Lung (tissue), 16 donors: ENCODE measurements around the gene UBE3A. TPM values are rescaled to one million over a fixed set of nuclear protein-coding genes. Genes with fewer than 3 reads are reported as not detected.

ENCODE experiments used
- ATAC-seq: fragments of 200-7000 bp; cut with Tn5 transposase; one replicate; pipeline ENCODE4 v1.9.1; 2020; ENCODE audit warnings: moderate number of reproducible peaks; ENCODE audit not compliant: insufficient read depth, low FRiP score
- DNase-seq, 3 donors: peaks; one replicate each; pipeline ENCODE4 v3.0.0-alpha.2; 2013 to 2017
- H3K27ac ChIP-seq, 2 donors: one replicate each; pipeline ENCODE4 v1.5.1; 2013; ENCODE audit warnings: mild to moderate bottlenecking in 2 of 2, moderate library complexity in 2 of 2, control low read depth in 1 of 2, inconsistent platforms in 1 of 2, low read depth in 1 of 2, low read length in 1 of 2
- H3K27me3 ChIP-seq, 3 donors: one replicate each; pipeline ENCODE4 v1.5.1; 2013; ENCODE audit warnings: low read length in 2 of 3; ENCODE audit not compliant: control insufficient read depth in 3 of 3, insufficient read depth in 3 of 3
- H3K36me3 ChIP-seq, 4 donors: one replicate each; pipeline ENCODE4 v1.5.1; 2013; ENCODE audit warnings: low read length in 4 of 4, mild to moderate bottlenecking in 1 of 4, moderate library complexity in 1 of 4; ENCODE audit not compliant: control insufficient read depth in 4 of 4, insufficient read depth in 4 of 4
- H3K4me1 ChIP-seq, 5 donors: one replicate each; pipeline ENCODE4 v1.5.1; 2013; ENCODE audit warnings: low read length in 5 of 5, mild to moderate bottlenecking in 2 of 5, moderate library complexity in 1 of 5; ENCODE audit not compliant: control insufficient read depth in 5 of 5, insufficient read depth in 5 of 5
- H3K4me3 ChIP-seq: one replicate; pipeline ENCODE4 v1.5.1; 2013; ENCODE audit warnings: mild to moderate bottlenecking, control low read depth, moderate library complexity
- H3K9ac ChIP-seq, 2 donors: one replicate each; pipeline ENCODE4 v1.5.1; 2013; ENCODE audit warnings: low read length in 2 of 2, control low read depth in 1 of 2; ENCODE audit not compliant: insufficient read depth in 1 of 2
- H3K9me3 ChIP-seq, 4 donors: one replicate each; pipeline ENCODE4 v1.5.1; 2013; ENCODE audit warnings: low read length in 3 of 4, mild to moderate bottlenecking in 1 of 4, moderate library complexity in 1 of 4; ENCODE audit not compliant: control insufficient read depth in 4 of 4, insufficient read depth in 3 of 4
- CTCF ChIP-seq: IDR thresholded peaks from 2 replicates; pipeline ENCODE4 v1.5.1; 2012; ENCODE audit warnings: mild to moderate bottlenecking; ENCODE audit errors: control extremely low read depth, extremely low read depth
- WGBS, 2 donors: extraction: QIAGEN DNeasy Blood & Tissue Kit; methylation state at CpG; one replicate each; pipeline ENCODE4 v1.1.7; 2013; 5-methylcytosine and 5-hydroxymethylcytosine counted together
- long read RNA-seq, 5 donors: transcript quantifications; one replicate each; lab custom pipeline, GENCODE V29; 2026
- polyA plus RNA-seq, 2 donors: library from polyadenylated mRNA; stranded (reverse); fragments of 200-250 nt; gene quantifications; one replicate each; pipeline ENCODE4 v1.2.1, GENCODE V29; 2013
- total RNA-seq, 2 donors: library from RNA; depleted of rRNA in 1 of 2; stranded (reverse); fragments of >200 nt in 1 of 2; gene quantifications; one replicate each; pipeline ENCODE4 v1.2.1, GENCODE V29; 2014 to 2021
- donor health status: control.
- donor health status: control.
- donor health status: Bipolar disorder and iron deficiency.
- donor health status: healthy.
- donor health status: DM: yes; HTN: yes; CAD: no.

UBE3A gene
- total RNA-seq (100 to 1,000 TPM in 1 of 2 donors, 10 to 100 TPM in 1; 100.0 to 123 TPM), polyA plus RNA-seq (10 to 100 TPM; 17.3 to 19.6 TPM)
- long read RNA-seq, donor 1, full-length matches to known transcripts = 8 of 8 reads
- long read RNA-seq, donor 1, partial matches to known transcripts = 0 of 8 reads
- long read RNA-seq, donor 1, other reads (novel, unspliced or antisense) = 0 of 8 reads
- long read RNA-seq, donor 2 = 0 reads
- long read RNA-seq, donor 3, full-length matches to known transcripts = 2 of 2 reads
- long read RNA-seq, donor 3, partial matches to known transcripts = 0 of 2 reads
- long read RNA-seq, donor 3, other reads (novel, unspliced or antisense) = 0 of 2 reads
- long read RNA-seq, donor 4 = 0 reads
- long read RNA-seq, donor 5, full-length matches to known transcripts = 10 of 10 reads
- long read RNA-seq, donor 5, partial matches to known transcripts = 0 of 10 reads
- long read RNA-seq, donor 5, other reads (novel, unspliced or antisense) = 0 of 10 reads

GRCh38 chr15:25438601-25439368, at the start of gene UBE3A:
TSS of gene UBE3A (minus strand) at chr15:25439024. CDS start at chr15:25409107, 29,917 bp downstream.
- TF ChIP-seq CTCF = no peak
- peak; percentile 94 to 98 (median 96) for DNase-seq
- peak; percentile 95 for ATAC-seq
- Histone ChIP-seq H3K27ac (peak within 1 kb of the TSS; percentile 99 to 100), H3K9me3 (peaks cover 0 to 2% (median 0%) of the 10 kb centered on the region in 4 donors), H3K27me3 (no peaks in the 10 kb centered on the region), H3K4me1 (peaks cover 0 to 12% (median 6%) of the 10 kb centered on the region in 5 donors), H3K9ac (peak within 1 kb of the TSS; percentile 96), H3K4me3 (peak within 1 kb of the TSS; percentile 99), H3K36me3 (peaks cover 0 to 11% (median 3%) of the 10 kb centered on the region in 4 donors)
- 0 to 1% methylated on average over 40 to 97 of the region's 97 CpGs for WGBS, 2 donors

GRCh38 chr15:25487226-25487884, 48.5 kb upstream of the UBE3A start:
- 58 to 69% methylated on average over 5 of the region's 5 CpGs for WGBS, 2 donors
- DNase-seq = no peak
- no peak for TF ChIP-seq CTCF
- Histone ChIP-seq H3K9ac (no peak overlapping the region), H3K27me3 (no peaks in the 10 kb centered on the region), H3K4me3 (no peak overlapping the region), H3K27ac (no peak overlapping the region), H3K4me1 (no peaks in the 10 kb centered on the region), H3K9me3 (peaks cover 0 to 4% (median 0%) of the 10 kb centered on the region in 4 donors), H3K36me3 (no peaks in the 10 kb centered on the region)
- ATAC-seq = no peak

GRCh38 chr15:25486051-25486450, 47.2 kb upstream of the UBE3A start:
- 75 to 88% methylated on average over 1 of the region's 1 CpG for WGBS, 2 donors
- Histone ChIP-seq H3K27me3 (no peaks in the 10 kb centered on the region), H3K4me3 (no peak overlapping the region), H3K36me3 (no peaks in the 10 kb centered on the region), H3K9ac (no peak overlapping the region), H3K4me1 (peaks cover 0 to 1% (median 0%) of the 10 kb centered on the region in 5 donors), H3K9me3 (peaks cover 0 to 3% (median 1%) of the 10 kb centered on the region in 4 donors), H3K27ac (no peak overlapping the region)
- TF ChIP-seq CTCF = no peak
- DNase-seq (no peak), ATAC-seq (no peak)
